ENCODE results near the gene FGF18. TPM values are rescaled to one million over a fixed set of nuclear protein-coding genes. Genes with fewer than 3 reads are reported as not detected.

Gene FGF18
- total and polyA plus RNA-seq, 9 of the 15 experiments (the other 6 are each of a cell fraction or from before 2014, with no cell fraction given), result 0.05 to 0.18 (median 0.11) TPM; not detected in 6

GRCh38 chr5:171454549-171454948 is 35.1 kb downstream of the FGF18 start:
- Histone ChIP-seq H2AFZ (ENCODE audit: low read depth, low read length) (no peak overlapping the region), H3K4me2 (ENCODE audit: insufficient read depth, low read length) (no peak overlapping the region), H3K9ac (ENCODE audit: insufficient read depth in 1 of 2, low read depth in 2 of 2, low read length in 2 of 2) (no peak overlapping the region), H3K27ac (ENCODE audit: extremely low read depth, low read depth, low read length) (no peak overlapping the region), H4K20me1 (replicated peaks; ENCODE audit: control insufficient read depth, insufficient read depth, low read length) (no peaks in the 10 kb centered on the region), H3K4me1 (replicated peaks in 1 of 2; ENCODE audit: control insufficient read depth in 2 of 2, insufficient read depth in 2 of 2, low read length in 2 of 2) (peaks cover 0 to 7% of the 10 kb centered on the region in 2 experiments; a peak in 2 of 5 replicates), H3K79me2 (ENCODE audit: control insufficient read depth, insufficient read depth, low read length) (no peaks in the 10 kb centered on the region), H3K36me3 (ENCODE audit: control insufficient read depth, insufficient read depth, low read length) (no peaks in the 10 kb centered on the region), H3K4me3 (no peak overlapping the region), H3K9me3 (replicated peaks; ENCODE audit: control insufficient read depth, insufficient read depth, low read depth, low read length) (no peaks in the 10 kb centered on the region), H3K9me1 (ENCODE audit: control insufficient read depth, insufficient read depth, low read length) (no peaks in the 10 kb centered on the region), H3K27me3 (ENCODE audit: control insufficient read depth in 2 of 2, insufficient read depth in 2 of 2, low read length in 2 of 2) (peaks cover 33 to 70% of the 10 kb centered on the region in 2 experiments)
- intact Hi-C loops (cut with micrococcal nuclease) (no loop called here), in situ Hi-C loops (cut with MboI) (no loop called here)
- DNase-seq (ENCODE audit: extremely low read depth in 1 of 4, low spot score in 3 of 4), result no peak
- CTCF ChIA-PET (ENCODE audit: low intra/inter-chr PET ratio), result no interaction called here
- TF ChIP-seq CCAR2 (IDR thresholded peaks at IDR 0.05; ENCODE audit: low read depth, low read length) (no peak), HNRNPL (IDR thresholded peaks at IDR 0.05; ENCODE audit: low read depth, low read length) (no peak), ZBTB34 (CRISPR knock-in tag; IDR thresholded peaks at IDR 0.05) (no peak), SRF (CRISPR knock-in tag; IDR thresholded peaks at IDR 0.05) (no peak), ZNF707 (CRISPR knock-in tag; conservative IDR thresholded peaks at IDR 0.05) (no peak), ETV5 (CRISPR knock-in tag; IDR thresholded peaks at IDR 0.05; ENCODE audit: low read depth) (no peak), PHF8 (IDR thresholded peaks at IDR 0.05; ENCODE audit: borderline replicate concordance, low read length) (no peak), ZKSCAN1 (IDR thresholded peaks at IDR 0.05; ENCODE audit: low read depth, low read length) (no peak), TFAM (CRISPR knock-in tag; conservative IDR thresholded peaks at IDR 0.05) (no peak), FOXK2 (conservative IDR thresholded peaks at IDR 0.05 in 1 of 2, IDR thresholded peaks at IDR 0.05 in 1 of 2; ENCODE audit: low read depth in 2 of 2) (no peak), RFX5 (IDR thresholded peaks at IDR 0.05; ENCODE audit: low read depth, low read length) (no peak), NBN (IDR thresholded peaks at IDR 0.05; ENCODE audit: low read depth) (no peak)
- TF ChIP-seq, protein P1, sequence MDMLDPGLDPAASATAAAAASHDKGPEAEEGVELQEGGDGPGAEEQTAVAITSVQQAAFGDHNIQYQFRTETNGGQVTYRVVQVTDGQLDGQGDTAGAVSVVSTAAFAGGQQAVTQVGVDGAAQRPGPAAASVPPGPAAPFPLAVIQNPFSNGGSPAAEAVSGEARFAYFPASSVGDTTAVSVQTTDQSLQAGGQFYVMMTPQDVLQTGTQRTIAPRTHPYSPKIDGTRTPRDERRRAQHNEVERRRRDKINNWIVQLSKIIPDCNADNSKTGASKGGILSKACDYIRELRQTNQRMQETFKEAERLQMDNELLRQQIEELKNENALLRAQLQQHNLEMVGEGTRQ (CRISPR knock-in tag; IDR thresholded peaks at IDR 0.05), result no peak
- TF ChIP-seq, protein P2, sequence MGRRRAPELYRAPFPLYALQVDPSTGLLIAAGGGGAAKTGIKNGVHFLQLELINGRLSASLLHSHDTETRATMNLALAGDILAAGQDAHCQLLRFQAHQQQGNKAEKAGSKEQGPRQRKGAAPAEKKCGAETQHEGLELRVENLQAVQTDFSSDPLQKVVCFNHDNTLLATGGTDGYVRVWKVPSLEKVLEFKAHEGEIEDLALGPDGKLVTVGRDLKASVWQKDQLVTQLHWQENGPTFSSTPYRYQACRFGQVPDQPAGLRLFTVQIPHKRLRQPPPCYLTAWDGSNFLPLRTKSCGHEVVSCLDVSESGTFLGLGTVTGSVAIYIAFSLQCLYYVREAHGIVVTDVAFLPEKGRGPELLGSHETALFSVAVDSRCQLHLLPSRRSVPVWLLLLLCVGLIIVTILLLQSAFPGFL (CRISPR knock-in tag; IDR thresholded peaks at IDR 0.05), result no peak
- TF ChIP-seq, protein P3, sequence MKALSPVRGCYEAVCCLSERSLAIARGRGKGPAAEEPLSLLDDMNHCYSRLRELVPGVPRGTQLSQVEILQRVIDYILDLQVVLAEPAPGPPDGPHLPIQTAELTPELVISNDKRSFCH (CRISPR knock-in tag; IDR thresholded peaks at IDR 0.05), result no peak
- TF ChIP-seq, protein P3 (tag; IDR thresholded peaks at IDR 0.05), result no peak
- no peak for FAIRE-seq
- BruUV-seq (replicated peaks), result no TSS peak
- POLR2A ChIA-PET, result interaction anchor here (1.2 to 2.1 kb wide), 2 partner anchors 9 to 11 kb away, joined by 3 to 5 read pairs; no protein-coding TSS in a partner anchor
- WGBS (ENCODE audit: insufficient coverage, low coverage, missing lambda C conversion rate), result 4% methylated on average over 10 of the region's 10 CpGs
- no peak for ATAC-seq
